ENCODE data around the gene WDR93.
A peak's percentile ranks its signal among the peaks of the same experiment; 100 is the strongest.

WDR93 gene

GRCh38 chr15:89743011-89743410 lies 52.4 kb downstream of the WDR93 start:
- Histone ChIP-seq H3K4me1 (ENCODE audit: control insufficient read depth, insufficient read depth, low read length) (peaks cover 4% of the 10 kb centered on the region), H3K9ac (ENCODE audit: low read length) (no peak overlapping the region), H3K4me3 (ENCODE audit: low read length) (no peak overlapping the region), H3K9me3 (ENCODE audit: control insufficient read depth, low read length) (no peaks in the 10 kb centered on the region), H3K36me3 (ENCODE audit: control insufficient read depth, insufficient read depth, low read length, severe bottlenecking) (no peaks in the 10 kb centered on the region), H3K27me3 (replicated peaks; ENCODE audit: control insufficient read depth, insufficient read depth, low read length) (peaks cover 13% of the 10 kb centered on the region)
- DNase-seq (ENCODE audit: low read depth): no peak

GRCh38 chr15:89743594-89743993 lies 53.0 kb downstream of the WDR93 start:
- Histone ChIP-seq H3K9ac (ENCODE audit: low read length) (no peak overlapping the region), H3K4me1 (ENCODE audit: control insufficient read depth, insufficient read depth, low read length) (peaks cover 4% of the 10 kb centered on the region), H3K27me3 (replicated peaks; ENCODE audit: control insufficient read depth, insufficient read depth, low read length) (peaks cover 13% of the 10 kb centered on the region), H3K9me3 (ENCODE audit: control insufficient read depth, low read length) (no peaks in the 10 kb centered on the region), H3K36me3 (ENCODE audit: control insufficient read depth, insufficient read depth, low read length, severe bottlenecking) (no peaks in the 10 kb centered on the region), H3K4me3 (ENCODE audit: low read length) (no peak overlapping the region)
- DNase-seq (ENCODE audit: low read depth): no peak

- Histone ChIP-seq H3K27me3 (replicated peaks; ENCODE audit: control insufficient read depth, insufficient read depth, low read length) (peaks cover 16% of the 10 kb centered on the region), H3K9me3 (ENCODE audit: control insufficient read depth, low read length) (no peaks in the 10 kb centered on the region), H3K4me1 (ENCODE audit: control insufficient read depth, insufficient read depth, low read length) (peaks cover 9% of the 10 kb centered on the region)
Measured at GRCh38 chr15:89745131-89745530, 54.5 kb downstream of the WDR93 start.

GRCh38 chr15:89745768-89746167 lies 55.2 kb downstream of the WDR93 start:
- Histone ChIP-seq H3K9me3 (ENCODE audit: control insufficient read depth, low read length) (no peaks in the 10 kb centered on the region), H3K36me3 (ENCODE audit: control insufficient read depth, insufficient read depth, low read length, severe bottlenecking) (no peaks in the 10 kb centered on the region), H3K9ac (ENCODE audit: low read length) (no peak overlapping the region), H3K4me3 (ENCODE audit: low read length) (no peak overlapping the region), H3K4me1 (ENCODE audit: control insufficient read depth, insufficient read depth, low read length) (peaks cover 10% of the 10 kb centered on the region), H3K27me3 (replicated peaks; ENCODE audit: control insufficient read depth, insufficient read depth, low read length) (peaks cover 16% of the 10 kb centered on the region)
- DNase-seq (ENCODE audit: low read depth): no peak

More at GRCh38 chr15:89745131-89745530, 54.5 kb downstream of the WDR93 start:
- Histone ChIP-seq H3K4me3 (ENCODE audit: low read length) (no peak overlapping the region), H3K9ac (ENCODE audit: low read length) (no peak overlapping the region), H3K36me3 (ENCODE audit: control insufficient read depth, insufficient read depth, low read length, severe bottlenecking) (no peaks in the 10 kb centered on the region)
- no peak for DNase-seq (ENCODE audit: low read depth)

- Histone ChIP-seq H3K4me1 (ENCODE audit: control insufficient read depth, insufficient read depth, low read length) (peaks cover 10% of the 10 kb centered on the region), H3K9me3 (ENCODE audit: control insufficient read depth, low read length) (no peaks in the 10 kb centered on the region), H3K27me3 (replicated peaks; ENCODE audit: control insufficient read depth, insufficient read depth, low read length) (peaks cover 16% of the 10 kb centered on the region), H3K4me3 (ENCODE audit: low read length) (no peak overlapping the region), H3K36me3 (ENCODE audit: control insufficient read depth, insufficient read depth, low read length, severe bottlenecking) (no peaks in the 10 kb centered on the region), H3K9ac (ENCODE audit: low read length) (no peak overlapping the region)
- no peak for DNase-seq (ENCODE audit: low read depth)
Measured at GRCh38 chr15:89746386-89746780, 55.8 kb downstream of the WDR93 start.

GRCh38 chr15:89747708-89748682 lies 57.4 kb downstream of the WDR93 start:
- Histone ChIP-seq H3K36me3 (ENCODE audit: control insufficient read depth, insufficient read depth, low read length, severe bottlenecking) (no peaks in the 10 kb centered on the region), H3K4me1 (ENCODE audit: control insufficient read depth, insufficient read depth, low read length) (peaks cover 10% of the 10 kb centered on the region), H3K9me3 (ENCODE audit: control insufficient read depth, low read length) (no peaks in the 10 kb centered on the region), H3K4me3 (ENCODE audit: low read length) (no peak overlapping the region), H3K27me3 (replicated peaks; ENCODE audit: control insufficient read depth, insufficient read depth, low read length) (peaks cover 16% of the 10 kb centered on the region), H3K9ac (ENCODE audit: low read length) (no peak overlapping the region)
- DNase-seq (ENCODE audit: low read depth): no peak

GRCh38 chr15:89749054-89749453 lies 58.4 kb downstream of the WDR93 start:
- Histone ChIP-seq H3K4me3 (ENCODE audit: low read length) (no peak overlapping the region), H3K9me3 (ENCODE audit: control insufficient read depth, low read length) (no peaks in the 10 kb centered on the region), H3K4me1 (ENCODE audit: control insufficient read depth, insufficient read depth, low read length) (peaks cover 14% of the 10 kb centered on the region), H3K27me3 (replicated peaks; ENCODE audit: control insufficient read depth, insufficient read depth, low read length) (peaks cover 16% of the 10 kb centered on the region), H3K36me3 (ENCODE audit: control insufficient read depth, insufficient read depth, low read length, severe bottlenecking) (no peaks in the 10 kb centered on the region), H3K9ac (ENCODE audit: low read length) (no peak overlapping the region)
- DNase-seq (ENCODE audit: low read depth): no peak

GRCh38 chr15:89749526-89749925 lies 58.9 kb downstream of the WDR93 start:
- peak overlapping the region; percentile 82 for H3K4me3 ChIP-seq (ENCODE audit: low read length)
- no peaks in the 10 kb centered on the region for H3K36me3 ChIP-seq (ENCODE audit: control insufficient read depth, insufficient read depth, low read length, severe bottlenecking)
- peaks cover 14% of the 10 kb centered on the region for H3K4me1 ChIP-seq (ENCODE audit: control insufficient read depth, insufficient read depth, low read length)
- H3K9ac ChIP-seq (ENCODE audit: low read length): peak overlapping the region; percentile 85
- no peaks in the 10 kb centered on the region for H3K9me3 ChIP-seq (ENCODE audit: control insufficient read depth, low read length)
- H3K27me3 ChIP-seq (replicated peaks; ENCODE audit: control insufficient read depth, insufficient read depth, low read length): peaks cover 16% of the 10 kb centered on the region
- DNase-seq (ENCODE audit: low read depth): no peak

GRCh38 chr15:89749951-89750559 lies 59.4 kb downstream of the WDR93 start:
- Histone ChIP-seq H3K27me3 (replicated peaks; ENCODE audit: control insufficient read depth, insufficient read depth, low read length) (peaks cover 13% of the 10 kb centered on the region), H3K36me3 (ENCODE audit: control insufficient read depth, insufficient read depth, low read length, severe bottlenecking) (no peaks in the 10 kb centered on the region), H3K9ac (ENCODE audit: low read length) (peak overlapping the region; percentile 85), H3K4me1 (ENCODE audit: control insufficient read depth, insufficient read depth, low read length) (peaks cover 14% of the 10 kb centered on the region), H3K4me3 (ENCODE audit: low read length) (peak overlapping the region; percentile 82), H3K9me3 (ENCODE audit: control insufficient read depth, low read length) (no peaks in the 10 kb centered on the region)
- peak; percentile 10 for DNase-seq (ENCODE audit: low read depth)

GRCh38 chr15:89750560-89751542 lies 60.2 kb downstream of the WDR93 start, which contains the start of gene MESP1:
Gene MESP1, minus strand, starts transcription at chr15:89751249. Its CDS starts 18 bp downstream, at chr15:89751231.
- Histone ChIP-seq H3K27me3 (replicated peaks; ENCODE audit: control insufficient read depth, insufficient read depth, low read length) (peaks cover 9% of the 10 kb centered on the region), H3K9ac (ENCODE audit: low read length) (peak within 1 kb of the TSS; percentile 85), H3K4me1 (ENCODE audit: control insufficient read depth, insufficient read depth, low read length) (peaks cover 14% of the 10 kb centered on the region), H3K36me3 (ENCODE audit: control insufficient read depth, insufficient read depth, low read length, severe bottlenecking) (no peaks in the 10 kb centered on the region), H3K9me3 (ENCODE audit: control insufficient read depth, low read length) (no peaks in the 10 kb centered on the region), H3K4me3 (ENCODE audit: low read length) (peak within 1 kb of the TSS; percentile 82)
- peak; percentile 96 for DNase-seq (ENCODE audit: low read depth)

All from adipocyte (in vitro differentiated cells).